ENCODE results near the gene TSPAN10.

TSPAN10 gene

DNA sequence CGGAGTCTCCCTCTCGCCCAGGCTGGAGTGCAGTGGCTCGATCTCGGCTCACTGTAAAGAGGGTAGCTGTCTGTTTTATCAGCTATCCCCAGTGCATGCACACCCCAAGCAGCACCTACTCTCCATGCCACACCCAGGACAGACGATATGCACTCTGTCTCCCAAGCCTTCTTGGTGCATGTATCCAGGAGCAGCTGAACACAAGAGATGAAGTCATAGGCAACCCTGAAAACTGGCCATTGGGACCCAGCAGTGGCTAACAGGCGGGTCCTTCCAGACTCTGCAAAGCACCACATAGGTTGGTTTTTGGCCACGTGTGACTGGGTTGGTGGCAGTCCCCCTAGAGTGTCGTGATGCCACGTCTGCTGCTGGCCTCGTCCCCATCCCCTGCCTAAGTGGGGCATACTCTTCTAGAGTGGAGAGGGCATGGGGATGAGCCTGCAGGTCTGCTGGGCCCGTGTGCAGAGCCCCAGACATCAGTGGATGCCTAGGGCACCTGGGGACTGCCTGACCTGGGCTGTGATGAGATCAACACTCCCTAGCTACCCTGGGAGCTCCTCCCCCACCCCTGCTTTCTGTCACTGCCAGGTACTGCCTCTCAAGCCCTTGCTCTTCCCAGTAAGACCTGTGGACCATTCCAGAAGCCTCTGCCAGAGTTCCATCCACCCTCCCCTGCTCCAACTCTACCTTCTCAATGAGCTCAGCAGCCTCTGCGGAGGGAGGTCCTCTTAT is 10.0 kb downstream of the TSPAN10 start:
- H3K4me3 Mint-ChIP-seq: no peak overlapping the region
- ATAC-seq: no peak

DNA sequence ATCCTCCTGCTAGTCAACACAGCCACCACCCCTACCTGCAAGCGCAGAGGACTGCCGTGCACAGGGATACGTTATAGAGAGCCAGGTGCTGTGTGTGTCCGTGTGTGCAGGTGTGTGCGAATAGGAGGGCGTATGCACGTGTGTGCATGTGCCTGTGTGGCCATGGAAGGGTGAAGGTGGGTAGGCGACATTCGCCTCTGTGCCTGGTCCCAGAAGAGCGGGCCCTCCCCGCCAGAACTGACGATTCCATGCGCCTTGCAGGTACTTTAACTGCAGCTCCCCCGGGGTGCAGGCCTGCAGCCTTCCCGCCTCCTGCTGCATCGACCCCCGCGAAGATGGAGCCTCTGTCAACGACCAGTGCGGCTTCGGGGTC is 10.6 kb downstream of the TSPAN10 start:
- H3K36me3 Mint-ChIP-seq (ENCODE audit: low read depth): no peaks in the 10 kb centered on the region
- peaks cover 22% of the 10 kb centered on the region for H3K27me3 Mint-ChIP-seq
- no peak for ATAC-seq
- H3K27ac Mint-ChIP-seq: no peak overlapping the region
- no peaks in the 10 kb centered on the region for H3K9me3 Mint-ChIP-seq
- peaks cover 3% of the 10 kb centered on the region for H3K4me1 Mint-ChIP-seq
- no peak overlapping the region for H3K4me3 Mint-ChIP-seq
- DNase-seq: no peak

More for the DNA sequence above, 10.0 kb downstream of the TSPAN10 start:
- DNase-seq: no peak
- H3K36me3 Mint-ChIP-seq (ENCODE audit: low read depth): no peaks in the 10 kb centered on the region
- H3K9me3 Mint-ChIP-seq: no peaks in the 10 kb centered on the region
- H3K27me3 Mint-ChIP-seq: peaks cover 22% of the 10 kb centered on the region
- no peak overlapping the region for H3K27ac Mint-ChIP-seq
- H3K4me1 Mint-ChIP-seq: peaks cover 3% of the 10 kb centered on the region

DNA sequence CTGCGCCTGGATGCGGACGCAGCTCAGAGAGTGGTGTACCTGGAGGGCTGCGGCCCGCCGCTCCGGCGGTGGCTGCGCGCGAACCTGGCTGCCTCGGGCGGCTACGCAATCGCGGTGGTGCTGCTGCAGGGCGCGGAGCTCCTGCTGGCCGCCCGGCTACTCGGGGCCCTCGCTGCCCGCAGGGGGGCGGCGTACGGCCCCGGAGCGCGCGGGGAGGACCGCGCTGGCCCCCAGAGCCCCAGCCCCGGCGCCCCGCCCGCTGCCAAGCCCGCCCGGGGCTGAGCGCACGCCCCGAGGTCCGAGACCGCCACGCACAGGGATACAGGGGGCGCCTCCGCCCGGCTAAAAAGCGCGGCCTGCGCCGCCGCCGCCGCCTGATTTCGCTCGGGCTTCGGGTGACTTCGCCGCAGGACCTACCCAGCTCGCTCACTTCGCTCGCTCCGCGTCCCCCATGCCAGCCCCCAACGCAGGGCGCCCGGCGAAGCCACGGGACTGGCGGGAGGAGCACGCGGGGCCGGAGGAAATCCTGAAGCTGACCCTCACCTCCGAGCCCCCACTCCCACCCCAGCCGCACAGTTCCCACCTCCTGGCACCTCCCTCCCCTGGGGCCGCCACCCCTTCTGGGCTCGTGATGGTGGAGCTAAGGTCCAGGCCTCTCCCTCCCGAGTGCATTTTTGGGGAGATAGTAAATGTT is 11.2 kb downstream of the TSPAN10 start:
- ATAC-seq (no peak), DNase-seq (no peak)
- Mint-ChIP-seq H3K9me3 (no peaks in the 10 kb centered on the region), H3K27ac (no peak overlapping the region), H3K36me3 (ENCODE audit: low read depth) (no peaks in the 10 kb centered on the region), H3K4me3 (no peak overlapping the region), H3K4me1 (peaks cover 6% of the 10 kb centered on the region), H3K27me3 (peaks cover 22% of the 10 kb centered on the region)

DNA sequence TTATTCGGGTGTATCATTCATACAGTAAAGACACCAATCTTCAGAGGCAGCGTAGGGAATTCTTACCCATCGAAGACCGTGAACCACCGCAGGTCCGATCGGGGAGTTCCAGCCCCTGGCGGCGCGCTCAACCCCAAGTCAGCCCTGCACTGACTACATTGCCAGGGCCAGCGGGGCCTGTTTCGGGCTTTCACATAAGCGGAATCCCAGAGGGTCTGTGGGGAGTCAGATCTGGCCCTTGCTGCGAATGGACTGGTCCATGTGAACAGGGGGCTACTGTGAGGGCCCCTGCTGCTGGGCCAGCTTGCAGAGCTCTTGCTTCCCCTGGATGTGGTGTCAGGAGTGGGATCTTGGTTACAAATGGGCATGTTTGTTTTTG is 11.7 kb downstream of the TSPAN10 start:
- H3K27ac Mint-ChIP-seq: no peak overlapping the region
- H3K36me3 Mint-ChIP-seq (ENCODE audit: low read depth): no peaks in the 10 kb centered on the region
- DNase-seq (no peak), ATAC-seq (no peak)
- H3K9me3 Mint-ChIP-seq: no peaks in the 10 kb centered on the region
- H3K4me3 Mint-ChIP-seq: no peak overlapping the region
- H3K4me1 Mint-ChIP-seq: peaks cover 12% of the 10 kb centered on the region
- peaks cover 22% of the 10 kb centered on the region for H3K27me3 Mint-ChIP-seq

DNA sequence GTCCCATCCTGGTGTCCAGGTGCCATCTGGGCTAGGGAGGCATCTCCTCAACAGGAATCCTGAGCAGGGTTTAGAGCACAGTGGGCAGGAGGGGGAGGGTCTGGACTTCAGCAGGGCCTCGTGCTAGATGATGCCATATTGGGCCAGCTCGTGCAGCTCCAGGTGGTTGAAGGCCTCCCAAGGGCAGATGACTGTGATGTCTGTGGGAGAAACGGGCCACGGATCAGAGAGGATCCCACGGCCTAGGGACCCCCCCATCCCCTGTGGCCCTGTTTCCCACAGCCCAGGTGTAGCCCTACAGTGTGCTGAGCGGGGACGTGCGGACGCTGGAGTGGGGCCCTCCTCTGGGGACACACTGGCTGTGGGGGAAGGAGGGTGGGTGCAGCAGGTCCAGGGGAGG is 14.0 kb downstream of the TSPAN10 start:
- H3K4me1 Mint-ChIP-seq: peaks cover 12% of the 10 kb centered on the region
- ATAC-seq: no peak
- H3K27me3 Mint-ChIP-seq: peaks cover 22% of the 10 kb centered on the region
- H3K36me3 Mint-ChIP-seq (ENCODE audit: low read depth): no peaks in the 10 kb centered on the region
- no peak overlapping the region for H3K27ac Mint-ChIP-seq
- no peaks in the 10 kb centered on the region for H3K9me3 Mint-ChIP-seq
- H3K4me3 Mint-ChIP-seq: no peak overlapping the region
- DNase-seq: no peak

DNA sequence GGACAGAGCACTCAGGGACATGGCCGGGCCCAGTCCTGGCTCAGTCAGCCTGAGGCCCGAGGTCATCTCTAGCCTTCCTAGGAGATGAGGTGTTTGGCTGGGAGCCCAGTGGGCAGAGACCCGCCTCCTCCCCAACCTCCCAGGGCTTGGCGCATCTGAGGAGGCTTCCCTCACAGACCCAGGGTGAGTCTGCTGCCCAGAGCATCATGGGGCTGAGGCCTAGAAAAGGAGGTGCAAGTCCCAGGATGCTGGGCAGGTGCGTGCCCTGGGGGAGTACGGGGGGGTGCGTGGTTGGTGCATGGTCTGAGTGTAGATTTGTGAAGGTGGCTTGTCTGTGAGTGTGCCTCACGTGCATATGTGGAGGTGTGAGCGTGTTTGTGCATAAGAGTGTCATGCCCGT is 14.7 kb downstream of the TSPAN10 start:
- ATAC-seq (no peak), DNase-seq (no peak)
- peaks cover 22% of the 10 kb centered on the region for H3K27me3 Mint-ChIP-seq
- H3K4me3 Mint-ChIP-seq: no peak overlapping the region
- no peaks in the 10 kb centered on the region for H3K9me3 Mint-ChIP-seq
- no peaks in the 10 kb centered on the region for H3K36me3 Mint-ChIP-seq (ENCODE audit: low read depth)
- H3K4me1 Mint-ChIP-seq: peaks cover 12% of the 10 kb centered on the region
- no peak overlapping the region for H3K27ac Mint-ChIP-seq

DNA sequence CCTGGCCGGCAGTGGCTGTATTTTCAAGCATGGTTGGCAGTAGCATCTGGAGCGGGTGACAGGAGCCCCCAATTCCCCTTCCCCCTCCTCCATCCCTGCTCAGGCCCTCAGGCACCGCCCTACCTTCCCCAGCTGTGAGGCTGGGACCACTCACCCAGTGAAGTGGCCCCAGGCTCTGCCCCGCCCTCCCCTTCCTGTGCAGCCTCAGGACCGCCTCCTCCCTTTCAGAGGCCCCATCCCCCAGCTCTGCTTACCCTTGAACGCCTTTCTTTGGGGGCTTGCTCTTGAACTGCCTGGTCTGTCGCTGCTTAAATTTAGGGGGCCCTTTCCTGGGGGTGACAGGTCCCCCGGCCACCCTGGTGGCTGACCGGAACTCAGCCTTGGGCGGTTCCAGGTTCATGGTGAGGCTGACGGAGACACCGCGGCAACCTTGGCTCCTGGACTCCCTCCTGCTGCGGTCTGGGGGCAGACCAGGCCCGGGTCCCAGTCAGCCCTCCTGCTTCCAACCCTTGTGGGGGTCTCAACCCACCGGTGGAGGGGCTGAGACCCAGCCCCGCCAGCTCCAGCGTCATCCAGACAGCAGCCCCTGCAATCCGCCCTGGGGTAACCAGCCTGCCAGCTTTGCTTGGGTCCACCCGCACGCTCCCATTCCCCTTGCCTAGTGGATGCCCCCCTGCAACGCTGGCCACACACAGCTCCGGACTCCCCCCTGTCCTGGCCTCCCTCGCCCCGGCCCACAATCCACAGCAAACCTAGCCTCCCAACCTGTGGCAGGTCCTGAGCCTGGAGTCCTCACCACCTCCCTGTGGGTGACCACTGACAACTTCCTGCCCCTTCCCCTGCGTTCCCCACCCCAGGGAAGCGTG is 16.1 kb downstream of the TSPAN10 start:
- H3K4me3 Mint-ChIP-seq: peak overlapping the region; percentile 74
- no peaks in the 10 kb centered on the region for H3K9me3 Mint-ChIP-seq
- ATAC-seq (peak; percentile 68), DNase-seq (peak; percentile 44)
- peak overlapping the region; percentile 69 for H3K27ac Mint-ChIP-seq
- H3K4me1 Mint-ChIP-seq: peaks cover 12% of the 10 kb centered on the region
- H3K27me3 Mint-ChIP-seq: peaks cover 14% of the 10 kb centered on the region
- no peaks in the 10 kb centered on the region for H3K36me3 Mint-ChIP-seq (ENCODE audit: low read depth)

DNA sequence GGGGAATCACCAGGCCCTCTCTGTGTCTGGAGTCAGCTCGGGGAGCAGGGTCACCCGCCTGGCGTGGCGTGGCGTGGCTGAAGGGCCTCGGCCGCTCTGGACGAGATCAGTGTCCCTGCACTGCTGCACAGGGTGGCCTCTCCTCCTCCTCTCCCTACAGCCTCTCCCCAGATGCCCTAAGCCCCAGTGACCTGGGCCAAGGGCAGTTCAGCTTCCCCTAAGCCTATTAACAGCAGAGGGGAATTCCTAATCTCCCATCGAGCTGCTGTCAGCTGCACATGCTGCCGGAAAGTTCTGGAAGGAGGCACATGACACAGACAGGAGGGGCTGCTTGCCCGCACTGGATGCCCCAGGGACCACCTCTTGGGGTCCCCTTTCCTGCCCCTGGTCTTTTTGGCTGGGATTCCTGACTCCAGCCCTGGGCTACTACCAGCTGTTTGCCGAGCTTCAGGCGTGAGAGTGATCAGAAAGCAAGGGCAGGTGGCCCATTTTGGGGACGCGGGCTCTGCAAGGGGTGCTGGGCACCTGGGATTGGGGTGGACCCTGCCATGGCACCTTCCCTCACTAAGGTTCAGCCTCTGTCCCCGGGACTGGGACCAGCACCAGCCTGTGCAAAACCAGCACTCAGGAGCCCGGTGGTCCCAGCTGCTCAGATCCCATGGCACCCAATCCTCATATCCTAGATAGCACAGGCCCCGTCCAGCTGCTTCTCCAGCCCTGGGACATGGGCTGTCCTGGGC is 18.6 kb downstream of the TSPAN10 start:
- Mint-ChIP-seq H3K27me3 (no peaks in the 10 kb centered on the region), H3K4me1 (peaks cover 12% of the 10 kb centered on the region), H3K4me3 (no peak overlapping the region), H3K36me3 (ENCODE audit: low read depth) (no peaks in the 10 kb centered on the region), H3K9me3 (no peaks in the 10 kb centered on the region), H3K27ac (no peak overlapping the region)
- ATAC-seq (no peak), DNase-seq (no peak)

DNA sequence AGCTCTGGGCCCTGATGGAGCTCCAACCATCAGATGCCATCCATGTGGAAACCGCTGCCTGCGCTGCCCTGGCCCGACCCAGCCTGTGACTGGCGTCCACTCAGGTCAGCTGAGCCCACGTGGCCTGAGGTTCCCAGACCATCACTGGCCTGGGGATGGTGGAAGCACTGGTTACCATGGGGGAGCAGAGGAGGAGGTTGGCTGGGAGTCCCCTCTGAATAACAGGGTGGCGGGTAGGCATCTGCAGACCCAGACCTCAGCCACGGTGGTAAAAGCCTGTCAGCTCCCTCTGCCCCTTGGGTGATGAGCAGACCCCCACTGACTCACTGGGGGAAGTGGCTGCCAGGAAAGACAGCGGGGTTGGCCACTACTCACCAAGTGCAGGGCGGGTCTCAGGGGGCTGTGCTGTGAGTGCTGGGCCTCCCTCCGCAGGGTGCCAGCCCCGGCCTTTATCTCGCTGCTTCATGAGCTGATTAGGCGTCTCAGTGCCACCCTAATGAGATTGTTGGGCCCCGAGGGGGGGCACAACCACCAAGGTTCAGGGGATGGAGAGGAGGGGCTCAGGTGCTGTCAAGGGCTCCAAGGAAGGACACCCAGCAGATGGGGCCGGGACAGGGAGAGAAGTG is 19.2 kb downstream of the TSPAN10 start, which contains the start of gene PDE6G:
TSS of gene PDE6G (minus strand) at position 425 of the 626 bp plus-strand sequence. CDS start 3,237 bp downstream, outside the sequence.
- DNase-seq (no peak), ATAC-seq (no peak)
- Mint-ChIP-seq H3K36me3 (ENCODE audit: low read depth) (no peaks in the 10 kb centered on the region), H3K9me3 (no peaks in the 10 kb centered on the region), H3K27ac (no peak within 1 kb of the TSS), H3K4me1 (peaks cover 12% of the 10 kb centered on the region), H3K4me3 (no peak within 1 kb of the TSS), H3K27me3 (no peaks in the 10 kb centered on the region)

DNA sequence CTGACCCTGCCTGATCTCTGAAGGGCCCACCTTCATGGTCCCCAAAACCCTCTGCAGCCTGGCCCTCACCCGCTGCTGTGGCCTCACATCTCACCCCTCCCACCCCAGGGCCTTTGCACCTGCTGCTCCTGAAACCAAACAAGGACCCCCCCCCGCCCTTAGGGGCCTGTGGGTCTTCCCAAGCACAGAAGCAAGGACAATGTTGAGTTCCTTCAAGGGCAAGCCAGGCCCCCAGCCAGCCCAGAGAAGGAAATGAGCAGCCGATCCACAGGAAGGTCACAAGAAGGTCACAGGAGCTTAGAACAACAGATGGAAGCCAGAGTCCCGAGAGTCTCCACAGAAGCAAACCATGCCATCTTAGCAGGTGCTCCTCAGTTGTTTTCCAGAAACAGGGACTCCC is 19.8 kb downstream of the TSPAN10 start:
- ATAC-seq (no peak), DNase-seq (no peak)
- Mint-ChIP-seq H3K4me1 (peaks cover 10% of the 10 kb centered on the region), H3K27me3 (no peaks in the 10 kb centered on the region), H3K9me3 (no peaks in the 10 kb centered on the region), H3K4me3 (no peak overlapping the region), H3K36me3 (ENCODE audit: low read depth) (no peaks in the 10 kb centered on the region), H3K27ac (no peak overlapping the region)

DNA sequence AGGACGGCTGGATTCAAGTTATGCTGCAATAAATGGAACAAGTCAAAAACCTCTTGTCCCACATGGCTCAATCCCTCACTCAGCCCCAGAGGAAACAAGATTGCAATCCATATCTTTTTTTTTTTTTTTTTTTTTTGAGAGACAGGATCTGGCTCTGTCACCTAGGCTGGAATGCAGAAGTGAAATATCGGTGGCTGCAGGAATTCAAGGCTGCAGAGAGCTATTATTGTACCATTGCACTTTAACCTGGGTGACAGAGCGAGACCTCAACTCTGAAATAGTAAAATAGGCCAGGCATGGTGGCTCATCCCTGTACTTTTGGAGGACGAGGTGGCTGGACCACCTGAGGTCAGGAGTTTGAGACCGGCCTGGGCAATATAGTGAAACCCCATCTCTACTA is 22.0 kb downstream of the TSPAN10 start:
- Mint-ChIP-seq H3K36me3 (ENCODE audit: low read depth) (peaks cover under 1% of the 10 kb centered on the region), H3K27ac (no peak overlapping the region), H3K4me1 (peaks cover 15% of the 10 kb centered on the region), H3K27me3 (no peaks in the 10 kb centered on the region), H3K9me3 (no peaks in the 10 kb centered on the region), H3K4me3 (no peak overlapping the region)
- DNase-seq (no peak), ATAC-seq (no peak)

DNA sequence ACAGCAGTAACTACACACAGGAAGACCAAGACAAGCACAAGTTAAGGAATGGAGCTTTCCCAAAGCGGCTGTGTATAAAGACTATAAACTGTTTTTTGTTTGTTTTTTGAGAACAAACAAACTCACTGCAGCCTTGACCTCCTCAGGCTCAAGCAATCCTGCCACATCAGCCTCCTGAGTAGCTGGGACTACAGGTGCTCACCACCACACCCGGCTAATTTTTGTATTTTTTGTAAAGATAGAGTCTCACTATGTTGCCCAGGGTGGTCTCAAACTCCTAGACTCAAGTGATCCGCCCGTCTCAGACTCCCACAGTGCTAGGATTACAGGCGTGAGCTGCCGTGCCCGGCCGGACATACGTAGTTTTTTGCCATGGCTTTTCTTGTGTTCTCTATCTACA is 23.4 kb downstream of the TSPAN10 start:
- no peak for ATAC-seq
- no peak overlapping the region for H3K27ac Mint-ChIP-seq
- no peak overlapping the region for H3K4me3 Mint-ChIP-seq
- peaks cover 10% of the 10 kb centered on the region for H3K36me3 Mint-ChIP-seq (ENCODE audit: low read depth)
- no peak for DNase-seq
- no peaks in the 10 kb centered on the region for H3K9me3 Mint-ChIP-seq
- no peaks in the 10 kb centered on the region for H3K27me3 Mint-ChIP-seq
- H3K4me1 Mint-ChIP-seq: peaks cover 29% of the 10 kb centered on the region

DNA sequence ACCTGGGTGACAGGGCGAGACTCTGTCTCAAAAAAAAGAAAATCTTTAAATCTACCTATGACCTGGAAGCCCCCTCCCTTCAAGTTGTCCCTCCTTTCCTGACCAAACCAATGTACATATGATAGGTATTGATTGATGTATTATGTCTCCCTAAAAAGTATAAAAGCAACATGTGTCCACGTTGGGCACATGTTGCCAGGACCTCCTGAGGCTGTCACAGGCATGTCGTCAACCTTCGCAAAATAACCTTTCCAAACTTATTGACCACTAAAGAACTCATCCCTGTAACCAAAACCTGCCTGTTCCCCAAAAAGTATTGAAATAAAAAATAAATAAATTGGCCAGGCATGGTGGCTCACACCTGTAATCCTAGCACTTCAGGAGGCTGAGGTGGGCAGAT is 25.0 kb downstream of the TSPAN10 start:
- ATAC-seq: no peak
- Mint-ChIP-seq H3K27me3 (no peaks in the 10 kb centered on the region), H3K4me1 (peaks cover 36% of the 10 kb centered on the region), H3K4me3 (no peak overlapping the region), H3K9me3 (no peaks in the 10 kb centered on the region), H3K27ac (no peak overlapping the region), H3K36me3 (ENCODE audit: low read depth) (peaks cover 16% of the 10 kb centered on the region)
- DNase-seq: no peak

DNA sequence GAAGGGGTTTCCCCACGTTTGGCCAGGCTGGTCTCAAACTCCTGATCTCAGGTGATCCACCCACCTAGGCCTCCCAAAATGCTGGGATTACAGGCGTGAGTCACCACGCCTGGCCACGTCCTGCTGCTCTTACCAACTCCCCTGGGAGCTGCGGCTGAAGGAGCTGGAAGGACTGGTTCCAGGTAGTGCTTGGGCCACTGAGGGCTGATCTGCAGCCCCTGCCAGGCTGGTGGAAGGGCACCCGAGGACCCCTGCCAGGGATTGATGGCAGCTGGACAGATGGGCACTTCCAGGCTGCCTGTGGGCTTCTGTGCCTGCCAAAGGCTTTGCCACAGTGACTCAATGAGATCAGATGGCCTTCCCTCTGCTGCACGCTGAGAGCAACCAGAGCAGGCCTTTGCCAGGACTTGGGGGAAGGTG is 27.1 kb downstream of the TSPAN10 start:
- ATAC-seq: no peak
- Mint-ChIP-seq H3K36me3 (ENCODE audit: low read depth) (peaks cover 27% of the 10 kb centered on the region), H3K27ac (peak overlapping the region; percentile 98), H3K27me3 (no peaks in the 10 kb centered on the region), H3K4me3 (peak overlapping the region; percentile 45), H3K4me1 (peaks cover 49% of the 10 kb centered on the region), H3K9me3 (no peaks in the 10 kb centered on the region)
- no peak for DNase-seq

All from activated naive CD8-positive, alpha-beta T cell treated with anti-CD3 and anti-CD28 coated beads, Interleukin-2, amount 50 U/mL, for 24 hours (primary cell).